Esophagus (tissue), 2 donors: Measurements from ENCODE around the gene GTF2B. TPM values are rescaled to one million over a fixed set of nuclear protein-coding genes. Genes with fewer than 3 reads are reported as not detected.
"Not testable (repeated sequence)": the region's sequence is repeated elsewhere in the genome, so short reads cannot be mapped to it uniquely, and the experiment has no call there.

Source experiments
- H3K27ac ChIP-seq, 2 donors: one replicate each; pipeline ENCODE4 v1.5.1; 2013; ENCODE audit warnings: low read depth in 2 of 2, mild to moderate bottlenecking in 2 of 2, inconsistent platforms in 1 of 2, low read length in 1 of 2, moderate library complexity in 1 of 2
- H3K27me3 ChIP-seq, 2 donors: one replicate each; pipeline ENCODE4 v1.6.1; 2013; ENCODE audit warnings: low read length in 2 of 2, control low read depth in 1 of 2, mild to moderate bottlenecking in 1 of 2; ENCODE audit not compliant: insufficient read depth in 2 of 2, control insufficient read depth in 1 of 2
- H3K36me3 ChIP-seq, 2 donors: one replicate each; pipeline ENCODE4 v1.6.1; 2013; ENCODE audit warnings: low read length in 1 of 2; ENCODE audit not compliant: control insufficient read depth in 2 of 2, insufficient read depth in 2 of 2
- H3K4me1 ChIP-seq, 2 donors: one replicate each; pipeline ENCODE4 v1.6.1; 2013; ENCODE audit warnings: low read length in 1 of 2; ENCODE audit not compliant: control insufficient read depth in 2 of 2, insufficient read depth in 2 of 2
- H3K4me3 ChIP-seq, 2 donors: one replicate each; pipeline ENCODE4 v1.5.1; 2013; ENCODE audit warnings: low read length in 2 of 2, mild to moderate bottlenecking in 2 of 2, low read depth in 1 of 2, moderate library complexity in 1 of 2
- H3K9me3 ChIP-seq, 2 donors: one replicate each; pipeline ENCODE4 v1.6.1; 2013; ENCODE audit warnings: mild to moderate bottlenecking in 2 of 2, low read depth in 1 of 2, low read length in 1 of 2, moderate library complexity in 1 of 2; ENCODE audit not compliant: control insufficient read depth in 2 of 2, insufficient read depth in 1 of 2
- WGBS, 2 donors: extraction: QIAGEN DNeasy Blood & Tissue Kit; methylation state at CpG; one replicate each; pipeline ENCODE4 v1.1.7; 2013; 5-methylcytosine and 5-hydroxymethylcytosine counted together
- polyA plus RNA-seq, 2 donors: library from polyadenylated mRNA; stranded (reverse); fragments of 200-250 nt; gene quantifications; one replicate each; pipeline ENCODE4 v1.2.3, GENCODE V29; 2013
- donor health status: healthy with polysubstance abuse.
- donor health status: Bipolar disorder and iron deficiency.

The GTF2B gene
- polyA plus RNA-seq, 2 donors, result 19.8 to 25.5 TPM

DNA sequence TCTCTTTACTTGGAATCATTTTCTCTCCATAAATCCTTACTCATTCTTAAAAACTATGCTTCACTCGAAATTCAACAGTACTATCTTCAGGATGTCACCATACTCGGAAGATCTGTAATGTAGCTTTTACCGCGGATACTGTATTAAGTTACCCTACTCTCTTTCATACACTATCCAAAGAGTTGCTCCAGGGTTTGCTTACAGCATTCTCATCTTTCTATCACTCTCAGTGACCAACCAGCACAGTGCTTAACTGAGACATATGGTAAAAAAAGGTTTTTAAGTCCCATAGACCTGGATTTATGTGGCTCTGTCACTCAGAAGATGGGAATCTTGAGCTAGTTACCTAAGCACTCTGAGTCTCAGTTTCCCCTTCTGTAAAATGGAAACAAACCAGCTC lies 15.8 kb downstream of the GTF2B start:
- H3K36me3 ChIP-seq, result peaks cover under 1 to 5% of the 10 kb centered on the region in 2 donors
- WGBS, 2 donors, result 89 to 90% methylated on average over 4 of the region's 4 CpGs
- H3K27ac ChIP-seq, result no peak overlapping the region
- no peaks in the 10 kb centered on the region for H3K27me3 ChIP-seq
- no peaks in the 10 kb centered on the region for H3K4me1 ChIP-seq
- no peaks in the 10 kb centered on the region for H3K9me3 ChIP-seq
- H3K4me3 ChIP-seq, result no peak overlapping the region

- Histone ChIP-seq H3K27me3 (no peaks in the 10 kb centered on the region), H3K9me3 (no peaks in the 10 kb centered on the region), H3K4me1 (no peaks in the 10 kb centered on the region), H3K36me3 (peaks cover 0 to 5% of the 10 kb centered on the region in 2 donors), H3K27ac (no peak overlapping the region), H3K4me3 (no peak overlapping the region)
- WGBS, 2 donors, result 66% methylated on average over 5 of the region's 5 CpGs
Measured at GRCh38 chr1:88873737-88874349, 17.5 kb downstream of the GTF2B start.

DNA sequence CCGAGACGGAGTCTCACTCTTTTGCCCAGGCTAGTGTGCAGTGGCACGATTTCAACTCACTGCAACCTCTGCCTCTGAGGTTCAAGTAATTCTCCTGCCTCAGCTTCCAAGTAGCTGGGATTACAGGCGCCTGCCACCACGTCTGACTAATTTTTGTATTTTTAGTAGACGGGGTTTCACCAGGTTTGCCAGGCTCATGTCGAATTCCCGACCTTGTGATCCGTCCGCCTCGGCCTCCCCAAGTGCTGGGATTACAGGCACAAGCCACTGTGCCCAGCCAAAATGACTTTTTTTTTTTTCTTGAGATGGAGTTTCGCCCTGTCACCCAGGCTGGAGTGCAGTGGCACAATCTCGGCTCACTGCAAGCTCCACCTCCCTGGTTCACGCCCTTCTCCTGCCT lies 21.7 kb downstream of the GTF2B start:
- not testable (repeated sequence) for H3K9me3 ChIP-seq
- WGBS, 2 donors, result 95 to 98% methylated on average over 14 of the region's 14 CpGs

DNA sequence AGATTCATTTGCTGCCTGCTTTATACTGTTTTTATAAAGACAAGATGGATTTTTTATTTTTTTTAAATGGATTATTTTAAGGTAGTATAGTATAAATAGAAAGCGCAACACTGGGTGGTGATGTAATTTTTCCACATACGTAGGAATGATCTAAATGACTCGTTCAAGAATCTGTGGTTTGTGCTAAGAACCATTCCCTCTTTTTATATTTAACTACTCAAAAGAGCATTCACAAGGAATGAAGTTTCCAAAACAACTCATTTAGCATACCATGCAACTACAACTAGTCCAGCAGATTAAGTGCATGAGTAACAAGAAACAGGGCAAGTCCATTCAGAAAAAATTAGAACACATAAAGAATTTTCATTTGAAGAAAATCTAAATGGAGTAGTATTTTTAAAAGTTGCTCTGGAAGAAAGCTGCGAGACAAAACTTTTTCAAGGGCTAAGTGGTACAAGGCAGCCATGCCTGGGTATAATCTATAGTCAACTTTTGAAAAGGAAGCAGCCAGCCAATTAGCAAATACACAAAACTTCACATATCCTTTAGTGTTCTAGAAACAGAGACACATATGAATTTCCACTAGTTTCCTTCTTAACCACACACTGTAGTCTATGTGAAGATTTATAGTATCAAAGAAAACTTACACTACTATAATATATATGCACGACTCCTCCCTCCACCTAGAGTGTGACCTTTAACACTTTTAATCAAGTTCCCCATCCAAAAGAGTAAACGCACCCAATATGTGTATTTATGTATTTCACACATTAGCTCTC lies 23.4 kb downstream of the GTF2B start:
- no peaks in the 10 kb centered on the region for H3K4me1 ChIP-seq
- H3K27me3 ChIP-seq, result no peaks in the 10 kb centered on the region
- 63 to 64% methylated on average over 6 of the region's 6 CpGs for WGBS, 2 donors
- no peaks in the 10 kb centered on the region for H3K36me3 ChIP-seq
- H3K27ac ChIP-seq, result no peak overlapping the region
- H3K9me3 ChIP-seq, result no peaks in the 10 kb centered on the region
- H3K4me3 ChIP-seq, result no peak overlapping the region

More for the DNA sequence above, 21.7 kb downstream of the GTF2B start:
- not testable (repeated sequence) for H3K4me3 ChIP-seq, H3K27ac ChIP-seq, H3K36me3 ChIP-seq, H3K27me3 ChIP-seq, H3K4me1 ChIP-seq

GRCh38 chr1:88851303-88852063 lies 39.9 kb downstream of the GTF2B start:
- H3K36me3 ChIP-seq, result peaks cover 0 to 11% of the 10 kb centered on the region in 2 donors
- H3K4me3 ChIP-seq, result no peak overlapping the region
- H3K9me3 ChIP-seq, result no peaks in the 10 kb centered on the region
- WGBS, 2 donors, result 89 to 90% methylated on average over 6 of the region's 6 CpGs
- H3K27ac ChIP-seq, result no peak overlapping the region
- H3K4me1 ChIP-seq, result no peaks in the 10 kb centered on the region
- no peaks in the 10 kb centered on the region for H3K27me3 ChIP-seq

- H3K27ac ChIP-seq, result no peak overlapping the region
- 4 to 19% methylated on average over 1 of the region's 1 CpG for WGBS, 2 donors
Measured at GRCh38 chr1:88847643-88848042, 43.7 kb downstream of the GTF2B start.

GRCh38 chr1:88825721-88826120 lies 65.6 kb downstream of the GTF2B start:
- 85 to 97% methylated on average over 2 of the region's 2 CpGs for WGBS, 2 donors
- Histone ChIP-seq H3K27me3 (no peaks in the 10 kb centered on the region), H3K4me1 (no peaks in the 10 kb centered on the region), H3K9me3 (no peaks in the 10 kb centered on the region), H3K4me3 (no peak overlapping the region), H3K36me3 (peaks cover 7 to 8% of the 10 kb centered on the region in 2 donors), H3K27ac (no peak overlapping the region)

More at GRCh38 chr1:88847643-88848042, 43.7 kb downstream of the GTF2B start:
- Histone ChIP-seq H3K27me3 (no peaks in the 10 kb centered on the region), H3K4me1 (no peaks in the 10 kb centered on the region), H3K36me3 (no peaks in the 10 kb centered on the region), H3K9me3 (no peaks in the 10 kb centered on the region), H3K4me3 (no peak overlapping the region)

- not testable (repeated sequence) for H3K4me3 ChIP-seq, H3K9me3 ChIP-seq, H3K27ac ChIP-seq, H3K4me1 ChIP-seq, H3K27me3 ChIP-seq, H3K36me3 ChIP-seq
- WGBS, 2 donors, result 96 to 98% methylated on average over 3 of the region's 3 CpGs
Measured at GRCh38 chr1:88819642-88820041, 71.7 kb downstream of the GTF2B start.

DNA sequence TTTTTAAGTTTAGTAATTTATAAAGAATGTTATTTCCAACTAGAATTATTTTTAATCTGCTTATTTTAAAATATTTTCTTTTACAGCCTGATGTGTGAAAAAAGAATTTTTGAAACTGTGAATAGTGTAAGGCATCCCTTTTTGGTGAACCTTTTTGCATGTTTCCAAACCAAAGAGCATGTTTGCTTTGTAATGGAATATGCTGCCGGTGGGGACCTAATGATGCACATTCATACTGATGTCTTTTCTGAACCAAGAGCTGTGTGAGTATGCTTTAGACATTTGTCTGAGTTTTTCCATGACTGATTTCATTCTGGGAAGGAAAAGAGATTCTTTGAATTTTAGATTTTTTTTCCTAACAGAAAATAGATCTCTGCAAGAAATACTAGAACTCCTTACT lies 77.9 kb downstream of the GTF2B start:
- Histone ChIP-seq H3K4me1 (no peaks in the 10 kb centered on the region), H3K9me3 (no peaks in the 10 kb centered on the region), H3K27me3 (no peaks in the 10 kb centered on the region), H3K4me3 (no peak overlapping the region), H3K36me3 (peaks cover 0 to 4% of the 10 kb centered on the region in 2 donors), H3K27ac (no peak overlapping the region)
- WGBS, 2 donors, result 89 to 96% methylated on average over 1 of the region's 1 CpG
